HG02763 (cell line): ENCODE data around the gene KIF27.
"Not testable (repeated sequence)": the region's sequence is repeated elsewhere in the genome, so short reads cannot be mapped to it uniquely, and the experiment has no call there.

Experiments used
- ATAC-seq: cut with Tn5 transposase; IDR thresholded peaks from one replicate; pipeline ENCODE4 v1.9.1; 2021; ENCODE audit warnings: mild to moderate bottlenecking, moderate library complexity; ENCODE audit not compliant: unreplicated experiment

KIF27 gene

DNA sequence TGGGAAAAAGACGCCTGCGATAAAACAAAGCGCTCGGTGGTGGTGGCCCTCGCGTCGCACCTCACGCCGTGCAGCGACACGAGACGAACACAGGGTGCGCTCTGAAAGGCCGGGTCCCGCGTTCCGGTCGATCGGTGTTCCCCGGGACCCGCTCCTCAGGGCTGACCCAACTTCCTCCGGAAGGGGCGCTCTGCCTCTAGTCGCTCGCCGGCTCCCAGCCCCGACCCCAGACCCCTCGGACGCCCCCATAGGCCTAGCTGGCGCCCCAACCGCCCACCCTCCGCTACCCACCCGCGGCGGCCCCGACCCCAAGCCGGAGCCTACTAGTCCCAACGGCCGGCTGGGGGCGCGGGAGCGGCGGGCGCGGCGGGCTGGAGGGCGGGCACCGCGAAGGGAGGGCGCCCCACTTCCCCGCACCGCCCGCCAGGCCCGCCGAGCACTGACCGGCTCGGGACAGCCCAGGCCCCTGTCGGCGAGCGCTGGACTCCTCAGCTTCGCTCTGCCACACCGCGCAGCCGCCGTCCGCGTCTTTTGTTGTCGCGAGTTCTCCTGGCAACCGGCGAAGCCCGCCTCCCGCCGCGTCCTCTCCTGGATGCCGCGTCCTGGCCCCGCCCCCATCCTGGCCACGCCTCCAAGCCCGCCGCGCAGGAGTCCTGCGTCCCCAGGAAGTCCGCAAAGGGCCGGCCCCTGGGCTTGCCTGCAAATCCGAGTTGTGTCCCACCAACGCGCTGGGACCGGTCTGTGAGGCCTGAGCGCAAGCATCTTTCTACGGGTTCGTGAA, at the start of gene KIF27:
KIF27 (minus strand) TSS at position 506 of the 781 bp plus-strand sequence. CDS start 5,841 bp downstream, outside the sequence.
- peak; percentile 93 for ATAC-seq

DNA sequence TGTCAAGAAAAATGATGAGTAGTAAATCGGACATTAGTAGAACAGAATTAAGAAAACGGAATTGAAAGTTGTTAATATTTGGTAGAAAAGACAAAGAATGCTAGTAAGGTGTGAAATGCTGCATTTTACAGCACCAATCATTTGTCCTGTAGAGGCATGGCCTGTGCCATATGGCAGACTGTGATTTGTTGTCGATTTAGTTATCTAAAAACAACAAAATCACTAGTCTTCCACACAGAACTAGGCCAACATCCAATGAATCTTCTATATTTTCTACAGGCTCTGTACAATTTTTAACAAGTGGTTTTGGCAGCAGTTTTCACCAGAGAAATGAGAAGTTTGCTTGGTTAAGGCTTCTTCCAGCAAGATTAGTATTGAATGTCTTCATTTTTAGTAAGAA, 48.4 kb upstream of the KIF27 start:
- no peak for ATAC-seq

GRCh38 chr9:83967073-83967472, 45.8 kb upstream of the KIF27 start:
- ATAC-seq: no peak

- no peak for ATAC-seq
Measured at GRCh38 chr9:83966209-83966582, 45.0 kb upstream of the KIF27 start.

GRCh38 chr9:83965350-83966208, 44.3 kb upstream of the KIF27 start:
- no peak for ATAC-seq

GRCh38 chr9:83964973-83965349, 43.7 kb upstream of the KIF27 start:
- ATAC-seq: no peak

GRCh38 chr9:83962165-83962564, 40.9 kb upstream of the KIF27 start:
- no peak for ATAC-seq

DNA sequence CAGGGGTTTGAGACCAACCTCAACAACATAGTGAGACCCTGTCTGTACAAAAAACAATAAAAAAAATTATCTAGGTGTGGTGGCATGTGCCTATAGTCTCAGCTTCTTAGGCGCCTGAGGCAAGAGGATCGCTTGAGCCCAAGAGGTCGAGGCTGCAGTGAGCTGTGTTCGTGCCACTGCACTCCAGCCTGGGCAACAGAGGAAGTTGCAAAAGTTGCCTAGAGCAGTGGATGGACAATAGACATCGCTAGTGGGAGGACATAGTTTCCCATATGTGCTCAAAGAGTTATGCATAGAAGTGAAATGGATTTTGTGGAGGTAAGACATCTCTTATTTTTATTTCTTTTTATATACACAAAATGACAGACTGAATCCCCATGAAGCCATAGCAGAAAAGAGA, 39.8 kb upstream of the KIF27 start:
- no peak for ATAC-seq

GRCh38 chr9:83959061-83959460, 37.8 kb upstream of the KIF27 start:
- ATAC-seq: no peak

DNA sequence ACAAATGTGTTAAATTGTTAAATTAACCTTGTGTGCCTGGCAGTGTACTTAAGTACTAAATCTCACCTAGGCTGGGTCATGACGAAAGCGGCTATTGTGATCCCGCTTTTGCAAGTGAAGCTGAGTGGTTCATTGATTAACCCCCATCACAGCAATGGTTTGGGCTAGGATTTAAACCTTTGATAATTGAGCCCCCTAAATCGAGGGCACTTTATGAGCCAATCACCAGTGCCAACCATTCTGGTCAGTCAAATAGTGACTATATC, 35.9 kb upstream of the KIF27 start:
- ATAC-seq: no peak

DNA sequence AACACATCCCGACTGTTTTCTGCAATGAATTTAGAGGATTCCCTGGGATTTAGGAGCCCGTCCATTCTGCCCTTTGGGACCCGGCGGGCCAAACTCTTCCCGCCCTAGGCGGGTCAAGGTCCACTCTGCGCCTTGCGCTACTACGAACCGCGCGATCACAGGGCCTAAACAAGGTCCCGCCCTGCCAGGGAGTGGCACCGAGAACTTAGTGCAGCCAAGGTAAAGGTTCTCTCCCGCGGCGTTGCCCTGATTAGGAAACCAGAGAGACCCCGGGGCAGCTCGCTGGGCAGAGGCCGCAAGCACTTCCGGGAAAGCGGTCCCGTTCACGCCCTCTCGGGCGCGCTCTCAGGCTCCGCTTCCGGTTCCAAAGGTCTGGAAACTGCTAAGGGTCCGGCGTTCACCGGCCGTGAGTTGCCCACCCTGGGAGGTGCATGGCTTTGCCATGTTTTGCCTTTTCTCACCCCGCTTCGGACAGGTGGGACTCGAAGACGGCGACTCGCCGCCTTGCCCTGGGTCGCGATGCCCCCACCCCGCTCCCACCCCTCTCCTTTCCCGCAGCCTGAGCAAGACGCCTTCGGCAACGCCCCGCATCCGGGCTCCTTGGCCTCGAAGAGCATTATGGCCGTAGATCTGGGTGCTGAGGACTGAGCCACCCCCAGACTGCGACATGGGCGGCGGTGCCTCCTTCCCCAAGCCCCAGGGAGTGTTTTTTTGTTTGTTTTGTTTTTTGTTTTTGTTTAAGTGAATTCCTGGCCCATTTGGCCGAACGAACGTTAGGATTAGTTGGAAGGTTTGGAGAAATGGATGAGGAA, 35.4 kb upstream of the KIF27 start:
- peak; percentile 80 for ATAC-seq

- ATAC-seq: peak; percentile 65
Measured at GRCh38 chr9:83956086-83956435, 34.8 kb upstream of the KIF27 start.

- not testable (repeated sequence) for ATAC-seq
Measured at GRCh38 chr9:83948096-83948495, 26.9 kb upstream of the KIF27 start.

DNA sequence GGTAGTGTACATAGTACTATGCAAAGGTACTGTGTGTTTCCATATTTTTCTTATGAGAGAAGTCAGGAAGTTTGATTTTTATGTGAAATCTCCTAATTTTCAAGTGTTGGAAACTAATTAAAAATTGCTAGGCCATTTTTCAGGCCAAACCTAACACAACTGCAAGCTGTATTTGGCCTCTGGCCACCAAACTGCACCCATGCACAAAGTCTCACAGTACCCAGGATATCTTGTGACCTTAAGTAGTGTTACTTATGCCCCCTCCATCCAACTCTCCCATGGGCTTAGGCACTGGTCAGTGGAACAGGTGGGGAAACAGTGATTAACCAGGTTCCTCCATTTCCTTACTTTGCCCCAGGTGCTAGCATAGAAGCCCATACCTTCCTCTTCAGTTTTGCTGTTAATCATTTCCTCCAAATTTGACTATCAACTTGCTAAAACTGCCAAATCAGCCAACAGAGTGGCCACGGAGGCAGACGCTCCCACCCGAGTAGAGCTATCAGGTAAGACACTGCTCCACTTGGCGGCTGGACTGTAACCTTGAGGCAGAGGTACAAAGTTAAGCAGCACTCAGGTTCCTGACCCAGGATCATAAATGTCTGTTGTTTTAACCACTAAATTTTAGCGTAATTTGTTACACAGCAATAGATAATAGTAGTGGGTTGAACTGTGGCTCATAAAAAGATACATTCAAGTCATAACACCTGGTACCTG, 19.5 kb upstream of the KIF27 start:
- no peak for ATAC-seq

GRCh38 chr9:83937861-83938455, 16.7 kb upstream of the KIF27 start:
- ATAC-seq: peak; percentile 61

- ATAC-seq: no peak
Measured at GRCh38 chr9:83936523-83936922, 15.3 kb upstream of the KIF27 start.

DNA sequence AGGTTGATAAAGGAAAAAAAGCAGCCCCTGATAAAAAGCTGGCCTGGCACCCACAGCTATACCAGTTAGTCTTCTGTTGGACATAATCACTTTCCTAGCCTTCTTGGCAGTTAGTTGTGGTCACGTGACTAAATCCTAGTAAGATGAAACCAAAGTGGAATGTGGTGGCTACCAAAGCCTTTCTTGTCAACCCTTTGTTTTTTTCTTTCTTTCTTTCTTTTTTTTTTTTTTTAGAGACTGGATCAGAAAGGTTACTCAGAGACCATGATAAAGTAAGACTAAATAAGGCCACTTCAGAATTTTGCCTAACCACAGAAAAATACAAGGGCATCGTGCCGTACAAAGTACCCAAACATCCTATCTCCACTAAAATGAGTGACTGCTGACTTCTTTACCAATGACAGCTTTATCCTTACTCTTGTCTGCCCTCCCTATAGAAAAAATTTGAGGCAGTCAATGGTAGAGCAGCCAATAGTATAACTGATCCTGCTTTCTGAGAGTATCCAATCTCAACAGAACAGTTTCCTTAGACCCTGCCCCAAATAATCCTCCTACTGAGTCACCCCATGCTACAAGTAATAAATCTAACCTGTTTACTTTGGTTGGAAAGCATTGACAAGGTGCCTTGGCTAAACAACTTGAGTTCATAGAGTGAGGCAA, 14.2 kb upstream of the KIF27 start:
- ATAC-seq: no peak

DNA sequence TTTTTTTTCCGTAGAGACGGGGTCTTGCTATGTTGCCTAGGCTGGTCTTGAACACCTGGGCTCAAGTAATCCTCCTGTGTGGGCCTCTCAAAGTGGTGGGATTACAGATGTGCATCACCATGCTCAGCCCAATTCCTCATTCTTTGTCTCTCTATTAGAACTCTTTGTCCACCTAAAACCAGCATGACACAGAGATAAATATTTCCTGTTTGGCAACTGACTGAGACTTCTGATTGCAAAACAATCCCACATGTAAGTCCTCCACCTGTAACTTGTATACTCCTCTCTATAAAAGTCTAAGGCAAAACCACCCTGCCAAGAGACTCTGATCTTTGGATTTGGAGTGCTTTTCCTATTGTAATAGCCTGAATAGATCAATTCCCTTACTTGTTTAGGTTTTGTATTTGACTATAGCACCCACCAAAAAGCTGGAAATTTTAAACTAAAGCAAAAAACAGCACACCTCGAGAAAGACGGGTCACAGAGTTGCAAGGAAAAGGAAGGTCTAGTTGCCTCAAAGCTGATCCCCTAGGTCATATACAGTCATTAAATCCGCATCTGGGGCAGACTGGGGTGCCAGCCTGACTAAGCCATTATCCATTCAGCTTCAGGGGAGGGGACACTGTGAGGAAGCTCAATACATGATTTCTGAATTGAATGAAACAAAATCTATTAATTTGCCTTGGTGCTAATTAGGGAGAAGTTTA, 13.5 kb upstream of the KIF27 start:
- no peak for ATAC-seq

GRCh38 chr9:83933790-83934189, 12.6 kb upstream of the KIF27 start:
- ATAC-seq: no peak
